NCI-H1105 treated with DMSO at 0.1 percent for 48 hours (cell line): ENCODE measurements around the gene GPBAR1.
"Not testable (repeated sequence)": the region's sequence is repeated elsewhere in the genome, so short reads cannot be mapped to it uniquely, and the experiment has no call there.

Experiments
- DNase-seq: peaks from one replicate; lab custom pipeline; 2025; lab: John Stamatoyannopoulos, UW

GPBAR1 gene

GRCh38 chr2:218310853-218311540 lies 50.2 kb downstream of the GPBAR1 start:
- no peak for DNase-seq

GRCh38 chr2:218311541-218312266 lies 50.9 kb downstream of the GPBAR1 start:
- DNase-seq: not testable (repeated sequence)

GRCh38 chr2:218312267-218312756 lies 51.5 kb downstream of the GPBAR1 start:
- DNase-seq: no peak

GRCh38 chr2:218313356-218313755 lies 52.5 kb downstream of the GPBAR1 start:
- DNase-seq: no peak
